Upper lobe of left lung (tissue), 6 donors: ENCODE measurements around the gene MEGF11. TPM values are rescaled to one million over a fixed set of nuclear protein-coding genes. Genes with fewer than 3 reads are reported as not detected.

Experiments used
- ATAC-seq, 2 donors: fragments of 200-7000 bp; cut with Tn5 transposase; one replicate each; pipeline ENCODE4 v1.9.1; 2022; ENCODE audit warnings: mild to moderate bottlenecking in 2 of 2, moderate library complexity in 2 of 2; ENCODE audit not compliant: low FRiP score in 2 of 2
- DNase-seq, 2 donors: peaks; one replicate each; pipeline ENCODE4 v3.0.0-alpha.2; 2019 to 2020
- H3K27ac ChIP-seq, 4 donors: fragments of 200-600 bp; sonication (generic); one replicate each; pipeline ENCODE4 v1.5.1; 2016 to 2019
- H3K27me3 ChIP-seq, 4 donors: fragments of 200-600 bp; sonication (generic); one replicate each; pipeline ENCODE4 v1.5.1; 2017 to 2019
- H3K36me3 ChIP-seq, 4 donors: fragments of 200-600 bp; sonication (generic); one replicate each; pipeline ENCODE4 v1.5.1; 2016 to 2019
- H3K4me1 ChIP-seq, 4 donors: fragments of 200-600 bp; sonication (generic); one replicate each; pipeline ENCODE4 v1.5.1; 2018 to 2019
- H3K4me3 ChIP-seq, 4 donors: fragments of 200-600 bp; sonication (generic); one replicate each; pipeline ENCODE4 v1.5.1; 2017 to 2019; ENCODE audit warnings: mild to moderate bottlenecking in 2 of 4, moderate library complexity in 1 of 4
- H3K9me3 ChIP-seq, 4 donors: fragments of 200-600 bp; sonication (generic); one replicate each; pipeline ENCODE4 v1.5.1; 2018 to 2019
- EP300 ChIP-seq, 4 donors: sonication (generic); formaldehyde crosslinking; IDR thresholded peaks; one replicate each; pipeline ENCODE4 v1.5.1; 2017; ENCODE audit warnings: antibody characterized with exemption in 4 of 4, control low read depth in 2 of 4
- POLR2A ChIP-seq, 4 donors: fragments of 450-650 bp; IDR thresholded peaks; one replicate each; pipeline ENCODE4 v1.5.1; 2016 to 2017; ENCODE audit warnings: antibody characterized with exemption in 4 of 4, mild to moderate bottlenecking in 2 of 4
- POLR2AphosphoS5 ChIP-seq, 2 donors: sonication (generic); formaldehyde crosslinking; IDR thresholded peaks; one replicate each; pipeline ENCODE4 v1.5.1; 2017; ENCODE audit warnings: antibody characterized with exemption in 2 of 2
- WGBS, 2 donors: methylation state at CpG; one replicate each; pipeline ENCODE4 v1.1.5; 2017 to 2018; 5-methylcytosine and 5-hydroxymethylcytosine counted together
- total RNA-seq, 6 donors: library from RNA; depleted of rRNA in 4 of 6; stranded (reverse); fragments of >200 nt in 4 of 6; gene quantifications; one replicate each; pipeline versions ENCODE4 v1.1.0 to v1.2.1, GENCODE V29; 2016 to 2021
- TF ChIP-seq, protein P1 (sequence below), 6 experiments: fragments of 450-650 bp in 4 of 6; fragments of 200-600 bp in 2 of 6; sonication (generic) in 2 of 6; IDR thresholded peaks; one replicate each; pipeline ENCODE4 v1.5.1; 2016 to 2019; ENCODE audit warnings: antibody characterized with exemption in 6 of 6
- donor health status: DM: no; HTN: no; CAD: no; lungs with moderate emphysema.
- donor health status: DM: no; HTN: yes; CAD: no; lungs with severe emphysema.

The MEGF11 gene
- total RNA-seq, 6 donors from 2014 or later: 1.5 to 4.0 (median 3.5) TPM; not detected in 3

DNA sequence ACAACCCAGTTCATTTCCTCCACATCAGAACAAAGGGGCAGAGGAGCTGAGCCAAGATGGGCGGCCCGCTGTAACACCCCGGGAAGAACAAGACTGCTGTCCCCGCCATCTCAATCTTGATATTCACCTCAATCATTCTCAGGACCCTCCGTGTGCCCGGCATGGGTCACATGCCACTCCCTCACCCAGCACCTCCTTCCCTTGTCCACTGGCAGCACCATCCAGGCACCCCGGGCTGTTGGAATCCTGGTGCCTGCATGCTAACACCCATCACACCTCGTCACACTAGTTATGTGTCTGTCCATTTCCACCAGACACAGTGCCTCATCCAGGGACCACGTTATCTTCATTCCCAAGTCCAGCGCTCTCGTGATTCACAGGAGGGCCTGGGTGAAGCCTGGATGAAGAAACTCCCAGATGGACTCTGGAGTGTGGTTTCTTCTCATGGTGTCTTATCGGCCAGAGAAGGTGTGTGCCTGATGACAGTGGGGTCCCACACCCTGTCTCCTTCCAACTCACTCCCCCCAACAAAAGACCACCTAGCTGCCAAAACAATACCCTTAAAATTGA, 16.7 kb downstream of the MEGF11 start:
- TF ChIP-seq, protein P1, sequence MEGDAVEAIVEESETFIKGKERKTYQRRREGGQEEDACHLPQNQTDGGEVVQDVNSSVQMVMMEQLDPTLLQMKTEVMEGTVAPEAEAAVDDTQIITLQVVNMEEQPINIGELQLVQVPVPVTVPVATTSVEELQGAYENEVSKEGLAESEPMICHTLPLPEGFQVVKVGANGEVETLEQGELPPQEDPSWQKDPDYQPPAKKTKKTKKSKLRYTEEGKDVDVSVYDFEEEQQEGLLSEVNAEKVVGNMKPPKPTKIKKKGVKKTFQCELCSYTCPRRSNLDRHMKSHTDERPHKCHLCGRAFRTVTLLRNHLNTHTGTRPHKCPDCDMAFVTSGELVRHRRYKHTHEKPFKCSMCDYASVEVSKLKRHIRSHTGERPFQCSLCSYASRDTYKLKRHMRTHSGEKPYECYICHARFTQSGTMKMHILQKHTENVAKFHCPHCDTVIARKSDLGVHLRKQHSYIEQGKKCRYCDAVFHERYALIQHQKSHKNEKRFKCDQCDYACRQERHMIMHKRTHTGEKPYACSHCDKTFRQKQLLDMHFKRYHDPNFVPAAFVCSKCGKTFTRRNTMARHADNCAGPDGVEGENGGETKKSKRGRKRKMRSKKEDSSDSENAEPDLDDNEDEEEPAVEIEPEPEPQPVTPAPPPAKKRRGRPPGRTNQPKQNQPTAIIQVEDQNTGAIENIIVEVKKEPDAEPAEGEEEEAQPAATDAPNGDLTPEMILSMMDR (IDR thresholded peaks at IDR 0.05): no peak
- no peak for TF ChIP-seq EP300 (IDR thresholded peaks at IDR 0.05)
- ATAC-seq (no peak), DNase-seq (no peak)
- Histone ChIP-seq H3K4me3 (no peak overlapping the region), H3K27ac (no peak overlapping the region), H3K27me3 (no peaks in the 10 kb centered on the region), H3K9me3 (no peaks in the 10 kb centered on the region), H3K4me1 (peaks cover 0 to 10% (median 0%) of the 10 kb centered on the region in 4 donors), H3K36me3 (no peaks in the 10 kb centered on the region)
- whole genome bisulfite sequencing, 2 donors: 73 to 78% methylated on average over 11 to 12 of the region's 12 CpGs

DNA sequence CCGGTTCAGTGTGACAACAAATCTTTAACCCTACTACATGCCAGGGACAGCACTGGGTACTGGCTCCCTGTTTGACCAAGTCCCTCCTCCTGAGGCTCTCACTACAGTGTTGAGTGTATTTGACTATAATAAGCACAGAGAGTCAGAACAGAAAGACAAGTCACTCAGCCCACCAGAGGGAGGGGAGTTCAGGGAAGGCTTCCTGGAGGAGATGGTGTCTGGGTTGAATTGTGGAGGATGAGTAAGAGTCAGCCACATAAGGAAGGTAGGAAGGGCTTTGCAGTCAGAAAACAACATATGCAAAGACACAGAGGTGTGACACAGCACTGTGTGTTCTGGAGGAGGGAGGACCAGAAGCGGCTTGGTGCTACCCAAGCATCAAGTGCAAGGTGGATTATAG, 17.7 kb downstream of the MEGF11 start:
- Histone ChIP-seq H3K27me3 (no peaks in the 10 kb centered on the region), H3K27ac (no peak overlapping the region), H3K9me3 (no peaks in the 10 kb centered on the region), H3K36me3 (no peaks in the 10 kb centered on the region), H3K4me3 (no peak overlapping the region), H3K4me1 (peaks cover 0 to 8% (median 0%) of the 10 kb centered on the region in 4 donors)
- 80 to 83% methylated on average over 1 to 2 of the region's 2 CpGs for WGBS, 2 donors
- TF ChIP-seq, protein P1 (IDR thresholded peaks at IDR 0.05): no peak
- no peak for TF ChIP-seq POLR2AphosphoS5 (IDR thresholded peaks at IDR 0.05)
- DNase-seq (no peak), ATAC-seq (no peak)

DNA sequence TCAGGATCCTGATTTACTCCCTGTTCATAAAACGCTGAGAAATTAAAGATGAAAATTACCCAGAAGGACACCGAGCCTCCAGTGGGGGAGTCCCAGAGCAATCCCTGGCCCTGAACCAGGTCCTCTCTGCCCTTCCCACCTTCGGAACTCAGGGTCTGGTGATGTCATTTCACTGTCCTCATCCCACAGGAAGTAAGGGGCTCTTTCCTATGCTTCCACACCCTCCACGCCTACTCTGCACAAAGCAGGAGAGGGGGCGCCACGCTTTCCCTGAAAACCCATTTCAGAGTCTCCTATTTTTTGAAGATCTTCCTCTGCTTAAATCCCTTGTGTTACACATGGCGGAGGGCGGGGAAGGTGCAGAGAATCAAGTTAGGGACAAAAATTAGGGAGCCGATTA, 18.8 kb downstream of the MEGF11 start:
- Histone ChIP-seq H3K27ac (no peak overlapping the region), H3K27me3 (no peaks in the 10 kb centered on the region), H3K4me1 (no peaks in the 10 kb centered on the region), H3K9me3 (no peaks in the 10 kb centered on the region), H3K4me3 (no peak overlapping the region), H3K36me3 (no peaks in the 10 kb centered on the region)
- ATAC-seq (no peak), DNase-seq (no peak)
- no peak for TF ChIP-seq POLR2AphosphoS5 (IDR thresholded peaks at IDR 0.05)
- TF ChIP-seq EP300 (IDR thresholded peaks at IDR 0.05): no peak
- TF ChIP-seq, protein P1 (IDR thresholded peaks at IDR 0.05): no peak
- TF ChIP-seq POLR2A (IDR thresholded peaks at IDR 0.05): no peak
- 70 to 80% methylated on average over 9 of the region's 9 CpGs for WGBS, 2 donors

DNA sequence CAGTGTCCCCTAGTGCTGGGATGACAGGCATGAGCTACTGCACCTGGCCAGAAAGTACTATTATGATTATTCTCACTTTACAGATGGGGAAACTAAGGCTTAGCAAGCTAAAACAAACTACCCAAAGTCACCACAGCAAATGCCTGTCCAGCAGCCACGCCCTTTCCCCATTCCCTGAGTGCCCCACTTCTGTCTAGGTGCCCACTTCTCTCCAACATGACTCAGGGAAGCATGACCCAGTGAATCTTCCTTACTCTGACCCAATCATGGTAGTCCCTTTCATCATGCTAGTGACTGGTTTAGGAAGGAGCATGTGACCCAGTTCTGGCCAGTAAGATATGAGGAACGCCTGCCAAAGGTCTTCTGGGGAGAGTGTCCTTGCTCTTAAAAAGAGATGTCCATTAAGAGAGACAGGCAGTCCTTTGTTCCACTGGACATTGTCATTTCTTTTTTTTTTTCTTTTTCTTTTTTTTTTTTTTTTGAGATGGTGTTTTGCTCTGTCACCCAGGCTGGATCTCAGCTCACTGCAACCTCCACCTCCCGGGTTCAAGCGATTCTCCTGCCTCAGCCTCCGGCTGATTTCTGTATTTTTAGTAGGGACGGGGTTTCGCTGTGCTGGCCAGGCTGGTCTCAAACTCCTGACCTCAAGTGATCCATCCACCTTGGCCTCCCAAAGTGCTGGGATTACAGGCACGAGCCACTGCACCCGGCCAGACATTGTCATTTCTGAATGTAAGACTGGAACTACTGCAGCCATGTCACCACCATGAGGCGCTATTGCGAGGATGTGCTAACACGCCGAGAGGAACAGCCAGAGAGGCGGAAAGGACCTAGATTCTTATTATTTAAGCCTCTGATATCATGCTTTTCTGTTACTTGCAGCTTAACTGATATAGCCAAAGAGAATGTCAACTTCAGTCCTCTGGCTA, 19.8 kb downstream of the MEGF11 start:
- DNase-seq (no peak), ATAC-seq (no peak)
- H3K27ac ChIP-seq: no peak overlapping the region
- WGBS, 2 donors: 88 to 95% methylated on average over 14 of the region's 14 CpGs
- H3K4me1 ChIP-seq: no peaks in the 10 kb centered on the region
- H3K27me3 ChIP-seq: no peaks in the 10 kb centered on the region
- TF ChIP-seq POLR2A (IDR thresholded peaks at IDR 0.05): no peak
- TF ChIP-seq EP300 (IDR thresholded peaks at IDR 0.05): no peak
- TF ChIP-seq POLR2AphosphoS5 (IDR thresholded peaks at IDR 0.05): no peak
- TF ChIP-seq, protein P1 (IDR thresholded peaks at IDR 0.05): no peak
- H3K4me3 ChIP-seq: no peak overlapping the region
- peaks cover 0 to 2% (median 0%) of the 10 kb centered on the region in 4 donors for H3K9me3 ChIP-seq
- H3K36me3 ChIP-seq: no peaks in the 10 kb centered on the region
